Gastroesophageal sphincter (tissue), 3 donors: Measurements from ENCODE around the gene HOXD13.

Experiments used
- EP300 ChIP-seq: sonication (generic); formaldehyde crosslinking; IDR thresholded peaks from one replicate; pipeline ENCODE4 v1.6.1; 2017; ENCODE audit warnings: antibody characterized with exemption, mild to moderate bottlenecking
- POLR2A ChIP-seq, 2 donors: fragments of 450-650 bp; IDR thresholded peaks; one replicate each; pipeline ENCODE4 v1.6.1; 2017; ENCODE audit warnings: antibody characterized with exemption in 2 of 2, mild to moderate bottlenecking in 2 of 2, moderate library complexity in 1 of 2
- POLR2AphosphoS5 ChIP-seq: sonication (generic); formaldehyde crosslinking; IDR thresholded peaks from one replicate; pipeline ENCODE4 v1.6.1; 2017; ENCODE audit warnings: antibody characterized with exemption
- TF ChIP-seq, protein P1 (sequence below), 4 experiments: fragments of 200-600 bp in 2 of 4; fragments of 450-650 bp in 2 of 4; sonication (generic) in 1 of 4; IDR thresholded peaks; one replicate each; pipeline ENCODE4 v1.5.1; 2017 to 2019; ENCODE audit warnings: antibody characterized with exemption in 4 of 4, mild to moderate bottlenecking in 2 of 4, moderate library complexity in 2 of 4

DNA sequence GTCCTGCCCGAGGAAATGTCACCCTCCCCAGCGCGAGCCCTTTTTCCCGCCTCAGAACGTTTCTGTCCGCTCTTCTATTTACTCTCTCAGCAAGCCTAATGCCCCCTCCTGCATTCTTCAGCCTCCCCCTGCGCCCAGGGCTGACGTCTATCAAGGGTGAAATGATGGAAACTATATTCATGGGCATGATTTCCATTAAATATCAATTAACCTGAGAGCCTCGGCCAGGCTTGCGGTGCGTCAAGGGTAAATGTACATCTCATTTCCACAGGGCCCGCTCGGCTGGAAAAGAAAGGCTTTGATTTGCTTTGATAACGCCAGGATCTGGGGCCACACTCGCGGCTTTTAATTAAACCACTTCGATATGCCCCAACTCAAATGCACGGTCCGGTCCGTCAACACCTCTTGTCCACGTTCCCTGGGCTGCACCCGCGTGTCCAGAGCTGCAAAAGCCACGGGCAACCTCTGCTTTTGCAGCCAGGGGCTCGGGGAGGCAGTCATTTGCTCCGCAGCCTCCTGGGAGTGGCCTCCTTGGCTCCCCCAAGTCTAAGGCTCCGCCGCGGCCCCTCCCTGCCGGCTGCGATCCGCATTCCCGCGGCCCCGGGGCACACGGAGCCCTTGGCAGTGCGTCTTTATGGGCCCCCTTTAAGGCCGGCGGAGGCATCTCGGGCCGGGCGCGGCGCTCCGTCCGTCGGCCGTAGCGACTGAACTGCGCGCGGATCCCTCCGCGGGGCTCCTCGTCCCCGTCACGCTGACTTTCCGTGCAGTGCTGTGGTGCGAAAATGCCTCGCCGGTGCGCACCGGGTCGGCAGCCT is 36.7 kb downstream of the HOXD13 start, which contains the start of gene HOXD8:
- TF ChIP-seq, protein P1, sequence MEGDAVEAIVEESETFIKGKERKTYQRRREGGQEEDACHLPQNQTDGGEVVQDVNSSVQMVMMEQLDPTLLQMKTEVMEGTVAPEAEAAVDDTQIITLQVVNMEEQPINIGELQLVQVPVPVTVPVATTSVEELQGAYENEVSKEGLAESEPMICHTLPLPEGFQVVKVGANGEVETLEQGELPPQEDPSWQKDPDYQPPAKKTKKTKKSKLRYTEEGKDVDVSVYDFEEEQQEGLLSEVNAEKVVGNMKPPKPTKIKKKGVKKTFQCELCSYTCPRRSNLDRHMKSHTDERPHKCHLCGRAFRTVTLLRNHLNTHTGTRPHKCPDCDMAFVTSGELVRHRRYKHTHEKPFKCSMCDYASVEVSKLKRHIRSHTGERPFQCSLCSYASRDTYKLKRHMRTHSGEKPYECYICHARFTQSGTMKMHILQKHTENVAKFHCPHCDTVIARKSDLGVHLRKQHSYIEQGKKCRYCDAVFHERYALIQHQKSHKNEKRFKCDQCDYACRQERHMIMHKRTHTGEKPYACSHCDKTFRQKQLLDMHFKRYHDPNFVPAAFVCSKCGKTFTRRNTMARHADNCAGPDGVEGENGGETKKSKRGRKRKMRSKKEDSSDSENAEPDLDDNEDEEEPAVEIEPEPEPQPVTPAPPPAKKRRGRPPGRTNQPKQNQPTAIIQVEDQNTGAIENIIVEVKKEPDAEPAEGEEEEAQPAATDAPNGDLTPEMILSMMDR (IDR thresholded peaks at IDR 0.05), result no peak
- TF ChIP-seq POLR2AphosphoS5 (no peak), POLR2A (IDR thresholded peaks at IDR 0.05) (no peak), EP300 (no peak)
